SIG-M5 treated with dmso at 0.1 percent for 504 hours (cell line): Measurements from ENCODE around the gene PUSL1.
A peak's percentile ranks its signal among the peaks of the same experiment; 100 is the strongest.

Source experiments
- DNase-seq: peaks from one replicate; lab custom pipeline; 2025; ENCODE audit not compliant: unreplicated experiment; lab: John Stamatoyannopoulos, UW

Gene PUSL1

DNA sequence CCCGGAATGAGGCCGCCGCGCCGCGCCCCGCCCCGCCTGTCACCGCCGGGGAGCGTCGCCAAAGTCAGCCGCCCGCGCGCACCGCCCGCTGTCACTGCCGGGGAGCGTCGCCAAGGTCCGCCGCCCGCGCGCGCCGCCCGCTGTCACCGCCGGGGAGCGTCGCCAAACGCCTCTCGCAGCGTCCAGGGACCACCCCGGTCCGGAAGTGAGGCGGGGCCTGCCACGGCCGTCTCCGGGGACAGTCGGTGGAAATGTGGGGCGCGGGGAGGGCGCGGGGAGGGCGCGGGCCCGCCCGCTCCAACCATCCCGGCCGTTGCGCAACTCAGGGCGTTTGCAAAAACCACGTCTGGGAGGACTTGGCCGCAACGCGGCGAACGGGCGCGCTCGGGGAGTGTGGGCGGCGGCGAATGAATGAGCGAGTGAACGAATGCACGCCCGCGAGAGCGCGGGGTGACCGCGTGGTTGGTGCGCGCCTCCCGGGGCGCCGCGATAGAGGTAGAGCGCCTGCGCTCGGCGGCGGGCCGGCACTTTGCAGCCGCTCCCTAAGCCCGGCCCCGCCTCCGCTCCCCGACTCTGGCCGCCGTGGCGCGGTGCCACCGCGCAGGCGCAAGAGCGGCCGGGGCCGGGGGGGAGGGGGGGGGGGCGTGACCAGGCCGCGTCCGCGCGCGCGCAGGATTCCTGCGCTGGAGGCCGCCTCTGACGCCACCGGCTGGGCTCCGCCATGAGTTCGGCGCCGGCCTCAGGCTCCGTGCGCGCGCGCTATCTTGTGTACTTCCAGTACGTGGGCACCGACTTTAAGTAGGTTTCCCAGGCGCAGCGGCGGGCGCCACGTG is at the start of gene PUSL1, which contains the start of gene ACAP3:
Gene PUSL1 (plus strand): TSS at position 675 of the 833 bp plus-strand sequence. CDS start 47 bp downstream, at position 722.
Gene ACAP3 (minus strand): TSS at position 8 of the 833 bp plus-strand sequence. CDS start 115 bp downstream, outside the sequence.
- DNase-seq = peak; percentile 90

- no peak for DNase-seq
Measured at GRCh38 chr1:1259119-1259488, 49.3 kb upstream of the PUSL1 start.

- no peak for DNase-seq
Measured at GRCh38 chr1:1259540-1259939, 48.9 kb upstream of the PUSL1 start.

DNA sequence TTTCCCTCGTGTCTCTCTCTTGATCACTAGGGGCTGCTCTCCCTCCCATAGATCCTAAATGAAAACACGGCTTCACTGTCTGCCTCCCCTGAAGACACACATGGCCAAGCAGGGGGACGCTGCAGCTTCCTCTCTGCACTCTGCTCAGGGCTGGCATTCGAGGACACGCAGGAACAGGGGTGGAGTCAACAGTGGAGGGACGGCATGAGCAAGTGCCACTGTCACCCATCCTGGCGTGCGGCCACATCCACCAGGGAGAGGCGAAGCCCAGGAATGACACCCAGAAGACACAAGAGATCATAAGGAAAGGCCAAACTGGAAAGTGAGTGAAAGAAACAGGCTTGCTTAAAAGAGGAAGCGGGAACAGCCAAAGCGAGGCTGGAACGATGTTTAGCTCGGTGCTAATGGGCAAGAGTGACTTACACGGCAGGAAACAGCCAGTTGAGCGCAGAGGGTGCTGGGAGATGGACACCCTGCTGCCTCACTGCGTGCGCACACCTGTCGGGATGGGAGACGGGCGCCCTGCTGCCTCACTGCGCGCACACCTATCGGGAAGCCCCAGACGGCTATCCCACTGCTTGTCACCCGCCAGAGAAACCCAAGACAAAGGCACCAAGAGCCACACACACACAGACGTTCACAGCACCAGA is 48.3 kb upstream of the PUSL1 start:
- peak; percentile 30 for DNase-seq

- DNase-seq = no peak
Measured at GRCh38 chr1:1260843-1261560, 47.4 kb upstream of the PUSL1 start.

DNA sequence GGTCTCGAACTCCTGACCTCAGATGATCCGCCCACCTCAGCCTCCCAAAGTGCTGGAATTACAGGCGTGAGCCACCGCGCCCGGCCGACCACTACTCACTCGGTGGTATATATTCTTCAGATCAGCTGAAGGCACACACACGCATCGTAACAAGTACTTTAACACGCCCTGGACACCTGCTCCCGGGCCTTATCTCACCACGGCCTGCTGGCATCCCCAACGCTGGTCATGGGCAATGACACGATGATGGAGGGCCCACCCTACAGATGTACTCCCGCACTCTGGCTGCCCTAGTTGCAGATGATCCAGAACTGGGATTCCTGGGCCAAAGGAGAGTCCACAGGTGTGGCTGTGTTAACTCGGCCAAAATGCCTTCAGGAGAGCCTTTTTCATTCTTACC is 46.3 kb upstream of the PUSL1 start:
- DNase-seq = no peak

DNA sequence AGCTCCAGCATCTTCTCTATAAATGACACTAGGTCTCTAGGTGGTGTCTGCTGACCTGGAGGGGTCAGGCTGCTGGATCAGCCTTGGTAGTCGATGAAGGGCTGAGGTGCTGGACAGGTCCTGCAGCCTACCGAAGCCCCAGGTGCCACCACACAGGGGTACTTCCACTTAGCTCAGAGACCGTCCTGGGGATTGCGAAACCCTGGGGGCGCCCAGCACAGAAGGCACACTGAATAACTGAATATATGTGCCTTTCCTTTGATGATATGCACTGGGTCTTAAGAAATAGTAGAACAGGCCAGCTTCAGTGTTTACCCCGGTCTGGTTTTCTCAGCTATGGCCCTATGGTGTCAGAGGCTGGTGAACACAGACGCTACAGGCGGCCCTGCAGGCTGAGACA is 45.6 kb upstream of the PUSL1 start:
- DNase-seq = no peak

- no peak for DNase-seq
Measured at GRCh38 chr1:1264026-1264425, 44.4 kb upstream of the PUSL1 start.

DNA sequence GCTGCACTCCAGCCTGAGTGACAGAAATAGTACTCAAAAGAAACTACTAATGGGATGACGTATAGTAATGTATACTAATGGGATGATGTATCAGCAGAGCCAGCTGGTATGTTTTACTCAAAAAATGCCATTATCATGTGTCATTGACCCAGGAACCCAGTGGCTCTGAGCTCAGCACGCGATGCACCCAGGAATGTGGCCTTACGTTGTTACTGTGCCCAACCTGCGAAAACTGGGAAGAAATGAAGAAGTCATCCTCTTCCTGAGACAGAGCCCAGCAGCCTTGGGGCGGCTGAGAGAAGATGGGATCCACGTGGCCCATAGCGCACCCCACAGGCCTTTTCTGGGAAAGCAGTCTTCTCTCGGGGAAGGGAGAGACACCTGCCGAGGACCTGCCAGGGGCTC is 43.5 kb upstream of the PUSL1 start:
- no peak for DNase-seq

- DNase-seq = no peak
Measured at GRCh38 chr1:1267488-1268283, 40.7 kb upstream of the PUSL1 start.

DNA sequence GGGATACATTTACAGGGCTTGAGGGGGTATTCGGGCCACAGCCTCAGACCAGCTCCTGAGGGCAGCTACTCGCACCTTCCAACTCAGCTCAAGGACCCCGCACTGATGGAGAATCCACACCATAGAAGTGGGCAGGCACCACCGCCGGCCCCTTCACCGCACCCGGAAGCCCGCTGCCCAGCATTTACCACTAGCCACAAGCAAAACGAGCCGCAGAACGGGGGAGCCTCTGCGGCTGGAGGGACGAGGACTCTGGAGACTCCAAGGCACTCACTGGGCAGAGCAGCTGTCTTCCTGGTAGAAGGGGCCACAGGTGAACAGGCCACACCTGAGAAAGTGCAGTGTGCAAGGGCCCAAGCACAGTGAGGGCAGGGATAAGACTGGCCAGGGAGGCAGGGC is 40.1 kb upstream of the PUSL1 start:
- DNase-seq = no peak

GRCh38 chr1:1270813-1271212 is 37.6 kb upstream of the PUSL1 start:
- no peak for DNase-seq

- peak; percentile 48 for DNase-seq
Measured at GRCh38 chr1:1272341-1273208, 35.8 kb upstream of the PUSL1 start.

GRCh38 chr1:1273209-1273511 is 35.2 kb upstream of the PUSL1 start:
- no peak for DNase-seq

GRCh38 chr1:1273512-1274298 is 34.7 kb upstream of the PUSL1 start, which contains the start of gene UBE2J2:
Gene UBE2J2, minus strand, starts transcription at chr1:1273854. Its CDS starts 5,862 bp downstream, at chr1:1267992.
- peak; percentile 86 for DNase-seq

DNA sequence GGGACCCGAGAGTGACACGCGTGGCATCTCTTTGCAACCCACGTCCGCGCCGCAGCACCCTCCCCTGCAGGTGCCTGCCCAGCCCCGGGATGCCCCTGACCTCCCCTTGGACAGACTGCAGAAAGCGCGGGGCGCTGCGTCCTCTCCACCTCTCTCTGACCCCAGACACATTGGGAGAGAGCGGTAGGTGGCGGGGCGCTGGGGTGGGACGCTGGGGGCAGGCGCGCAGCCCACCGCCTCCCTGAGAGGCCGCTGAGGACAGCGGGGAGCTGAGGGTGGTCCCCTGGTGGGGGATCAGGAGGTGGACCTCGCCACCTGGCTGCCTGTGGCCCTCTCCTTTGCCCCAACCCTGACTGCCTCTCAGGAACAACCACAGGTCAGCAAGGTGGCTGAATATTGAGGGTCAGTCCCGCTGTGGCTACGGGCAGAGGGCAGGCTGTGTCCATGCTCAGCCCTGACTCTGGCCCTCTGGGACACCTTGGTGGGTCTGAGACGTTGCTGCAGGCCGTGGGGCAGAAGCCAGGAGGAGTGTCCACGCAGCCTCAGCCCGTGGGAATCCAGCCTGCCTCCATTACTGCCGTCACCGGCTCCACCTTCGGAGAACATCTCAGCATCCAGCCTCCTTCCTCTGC is 34.0 kb upstream of the PUSL1 start:
- DNase-seq = no peak

DNA sequence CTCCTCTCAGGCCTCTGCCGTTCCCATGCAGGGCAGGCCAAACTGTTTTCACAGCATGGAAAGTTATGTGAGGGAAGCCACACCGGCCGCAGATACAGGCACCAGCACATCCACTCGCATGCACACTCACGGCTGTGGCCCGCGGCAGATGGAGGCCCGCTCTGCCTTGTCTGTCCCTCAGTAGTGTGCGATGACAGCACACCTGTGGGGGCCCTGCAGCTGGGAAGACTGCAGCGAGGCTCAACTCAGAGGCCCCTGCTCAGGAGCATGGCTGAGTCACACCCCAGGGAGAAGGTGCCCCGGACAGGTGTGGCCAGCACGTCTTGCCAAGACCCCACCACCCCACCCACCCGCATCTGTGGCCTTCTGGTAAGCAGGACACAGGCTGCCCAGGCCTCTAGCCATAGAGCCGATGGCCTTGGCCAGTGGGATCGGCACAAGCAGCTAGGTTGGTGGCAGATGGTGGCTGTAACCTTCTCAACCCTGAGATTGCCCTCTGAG is 33.4 kb upstream of the PUSL1 start:
- DNase-seq = no peak

- DNase-seq = no peak
Measured at GRCh38 chr1:1275836-1276235, 32.6 kb upstream of the PUSL1 start.

DNA sequence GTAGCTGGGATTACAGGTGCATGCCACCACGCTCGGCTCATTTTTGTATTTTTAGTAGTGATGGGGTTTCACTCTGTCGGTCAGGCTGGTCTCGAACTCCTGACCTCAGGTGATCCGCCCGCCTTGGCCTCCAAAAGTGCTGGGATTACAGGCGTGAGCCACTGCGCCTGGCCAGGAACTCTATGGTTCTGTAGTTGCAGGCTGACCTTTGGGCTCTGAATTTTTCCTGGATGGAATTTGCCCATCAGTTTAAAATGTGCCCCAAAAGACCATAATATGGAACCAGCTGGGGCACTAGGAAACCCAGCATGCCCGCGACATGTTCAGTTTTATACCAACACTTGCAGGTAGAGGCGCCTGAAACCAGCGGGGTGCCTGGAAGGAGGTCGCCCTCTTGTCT is 29.8 kb upstream of the PUSL1 start:
- DNase-seq = no peak
